Large intestine (tissue), 3 donors: Measurements from ENCODE around the gene TNFAIP8L1. TPM values are rescaled to one million over a fixed set of nuclear protein-coding genes. Genes with fewer than 3 reads are reported as not detected.

Experiments
- DNase-seq, 2 donors: peaks; one replicate each; pipeline versions ENCODE4 v3.0.0 to v3.0.0-alpha.2; 2013
- H3K27ac ChIP-seq: one replicate; pipeline ENCODE4 v1.5.1; 2013; ENCODE audit warnings: low read length
- H3K27me3 ChIP-seq: 2 replicates; pipeline ENCODE4 v1.6.1; 2013; ENCODE audit warnings: low read length; ENCODE audit not compliant: control insufficient read depth, insufficient read depth
- H3K36me3 ChIP-seq: 2 replicates; pipeline ENCODE4 v1.6.1; 2013; ENCODE audit warnings: low read length; ENCODE audit not compliant: control insufficient read depth, insufficient read depth
- H3K4me1 ChIP-seq: one replicate; pipeline ENCODE4 v1.6.1; 2013; ENCODE audit warnings: low read length; ENCODE audit not compliant: control insufficient read depth, insufficient read depth
- H3K4me3 ChIP-seq: one replicate; pipeline ENCODE4 v1.5.1; 2013; ENCODE audit warnings: low read length
- H3K9me3 ChIP-seq: one replicate; pipeline ENCODE4 v1.6.1; 2013; ENCODE audit warnings: mild to moderate bottlenecking, low read depth, low read length, moderate library complexity; ENCODE audit not compliant: control insufficient read depth
- WGBS: methylation state at CpG from one replicate; pipeline ENCODE4 v1.1.5; 2013; ENCODE audit warnings: low lambda C conversion rate; ENCODE audit not compliant: insufficient coverage; 5-methylcytosine and 5-hydroxymethylcytosine counted together
- polyA plus RNA-seq: library from polyadenylated mRNA; unstranded; fragments of 120-200 nt; gene quantifications from one replicate; pipeline ENCODE4 v1.2.1, GENCODE V29; 2013

The TNFAIP8L1 gene
- polyA plus RNA-seq, 1 donor = 24.4 TPM

- H3K36me3 ChIP-seq = peaks cover 74% of the 10 kb centered on the region
These were observed 62.2 kb downstream of the TNFAIP8L1 start for GRCh38 chr19:4701557-4701956.

GRCh38 chr19:4702764-4703163 lies 63.4 kb downstream of the TNFAIP8L1 start:
- H3K4me3 ChIP-seq = no peak overlapping the region
- H3K36me3 ChIP-seq = peaks cover 67% of the 10 kb centered on the region

More at GRCh38 chr19:4701557-4701956, 62.2 kb downstream of the TNFAIP8L1 start:
- peaks cover 22% of the 10 kb centered on the region for H3K4me1 ChIP-seq
- no peaks in the 10 kb centered on the region for H3K9me3 ChIP-seq
- no peak for DNase-seq
- WGBS = 94% methylated on average over 3 of the region's 8 CpGs
- no peak overlapping the region for H3K4me3 ChIP-seq
- H3K27ac ChIP-seq = no peak overlapping the region
- H3K27me3 ChIP-seq = no peaks in the 10 kb centered on the region

GRCh38 chr19:4703671-4704316 lies 64.5 kb downstream of the TNFAIP8L1 start:
- Histone ChIP-seq H3K36me3 (peaks cover 58% of the 10 kb centered on the region), H3K27ac (no peak overlapping the region), H3K27me3 (no peaks in the 10 kb centered on the region), H3K4me1 (peaks cover 22% of the 10 kb centered on the region), H3K9me3 (no peaks in the 10 kb centered on the region), H3K4me3 (no peak overlapping the region)
- no CpG with 5 or more reads among the region's 28 CpGs for WGBS
- DNase-seq = no peak

More at GRCh38 chr19:4702764-4703163, 63.4 kb downstream of the TNFAIP8L1 start:
- Histone ChIP-seq H3K4me1 (peaks cover 22% of the 10 kb centered on the region), H3K27me3 (no peaks in the 10 kb centered on the region), H3K9me3 (no peaks in the 10 kb centered on the region), H3K27ac (no peak overlapping the region)
- 100% methylated on average over 3 of the region's 11 CpGs for WGBS
- no peak for DNase-seq

- Histone ChIP-seq H3K4me3 (no peak overlapping the region), H3K27me3 (no peaks in the 10 kb centered on the region), H3K9me3 (no peaks in the 10 kb centered on the region), H3K36me3 (peaks cover 59% of the 10 kb centered on the region), H3K27ac (no peak overlapping the region), H3K4me1 (peaks cover 22% of the 10 kb centered on the region)
- WGBS = no CpG with 5 or more reads among the region's 9 CpGs
- no peak for DNase-seq
These were observed 65.0 kb downstream of the TNFAIP8L1 start for GRCh38 chr19:4704317-4704673.

Other genes starting within 250 kb of the TNFAIP8L1 start
- 120 TPM for gene SH3GL1, start 239.0 kb upstream of the TNFAIP8L1 start, polyA plus RNA-seq
- 12.4 TPM for gene CHAF1A, start 236.9 kb upstream of the TNFAIP8L1 start, polyA plus RNA-seq
- gene UBXN6, start 181.7 kb upstream of the TNFAIP8L1 start, polyA plus RNA-seq = 92.8 TPM
- gene HDGFL2, start 167.2 kb upstream of the TNFAIP8L1 start, polyA plus RNA-seq = 45.6 TPM
- gene PLIN4, start 121.0 kb upstream of the TNFAIP8L1 start, polyA plus RNA-seq = 1.8 TPM
- gene PLIN5, start 104.3 kb upstream of the TNFAIP8L1 start, polyA plus RNA-seq = 2.0 TPM
- 2.2 TPM for gene LRG1, start 99.5 kb upstream of the TNFAIP8L1 start, polyA plus RNA-seq
- gene SEMA6B, start 79.8 kb upstream of the TNFAIP8L1 start, polyA plus RNA-seq = 3.3 TPM
- gene MYDGF, start 30.8 kb downstream of the TNFAIP8L1 start, polyA plus RNA-seq = 103 TPM
- 34.7 TPM for gene DPP9, start 84.3 kb downstream of the TNFAIP8L1 start, polyA plus RNA-seq
- gene FEM1A, start 152.2 kb downstream of the TNFAIP8L1 start, polyA plus RNA-seq = 1.7 TPM
- 16.1 TPM for gene TICAM1, start 192.2 kb downstream of the TNFAIP8L1 start, polyA plus RNA-seq
- gene PLIN3, start 228.2 kb downstream of the TNFAIP8L1 start, polyA plus RNA-seq = 122 TPM